Activated CD4-positive, alpha-beta memory T cell treated with anti-CD3 and anti-CD28 coated beads for 36 hours (primary cell): Measurements from ENCODE around the gene SNRPD2. TPM values are rescaled to one million over a fixed set of nuclear protein-coding genes. Genes with fewer than 3 reads are reported as not detected.

Experiments used
- CTCF ChIA-PET: fragments of 350-600 bp; sonication (Branson Sonifier 250); formaldehyde crosslinking; loops from one replicate; lab custom pipeline; 2021; ENCODE audit warnings: antibody characterized with exemption, inconsistent platforms; lab: Charles Lee
- POLR2A ChIA-PET: fragments of 350-600 bp; sonication (Branson Sonifier 250); formaldehyde crosslinking; loops from one replicate; lab custom pipeline; 2021; ENCODE audit warnings: antibody characterized with exemption; lab: Charles Lee
- DNase-seq: peaks from one replicate; pipeline ENCODE4 v3.0.0-alpha.2; 2020
- H3K27ac Mint-ChIP-seq: one replicate; pipeline ENCODE4 v1.8.0; 2021; ENCODE audit warnings: mixed read lengths
- H3K27me3 Mint-ChIP-seq: one replicate; pipeline ENCODE4 v1.8.0; 2021; ENCODE audit warnings: mixed read lengths
- H3K36me3 Mint-ChIP-seq: one replicate; pipeline ENCODE4 v1.8.0; 2021; ENCODE audit warnings: mixed read lengths
- H3K4me1 Mint-ChIP-seq: one replicate; pipeline ENCODE4 v1.8.0; 2021; ENCODE audit warnings: low read depth, mixed read lengths
- H3K4me3 Mint-ChIP-seq: one replicate; pipeline ENCODE4 v1.8.0; 2021; ENCODE audit warnings: mild to moderate bottlenecking, mixed read lengths
- H3K9me3 Mint-ChIP-seq: one replicate; pipeline ENCODE4 v1.8.0; 2021; ENCODE audit warnings: mixed read lengths
- intact Hi-C: fragments of 100-400 bp; cut with micrococcal nuclease; formaldehyde crosslinking; loops from one replicate; pipeline ENCODE4 v1.15.1; 2023
- total RNA-seq, 2 experiments: library from RNA; stranded (reverse); gene quantifications; one replicate each; pipeline ENCODE4 v1.2.3, GENCODE V29; 2021

Gene SNRPD2
- total RNA-seq, 2 experiments from 2014 or later, result 789 TPM

- ChIA-PET CTCF (interaction anchor here (0.8 to 6.8 kb wide), 16 partner anchors 10 to 278 kb away, joined by 3 to 68 read pairs (median 4); partner anchors contain the start of genes FBXO46, QPCTL and SNRPD2), POLR2A (interaction anchor here (0.7 to 4.2 kb wide), 10 partner anchors 13 to 185 kb away, joined by 3 to 31 read pairs (median 3); partner anchors contain the start of genes FBXO46, MYPOP, QPCTL and SIX5)
- DNase-seq, result peak; percentile 99
- Mint-ChIP-seq H3K9me3 (no peaks in the 10 kb centered on the region), H3K4me3 (peak overlapping the region; percentile 96), H3K27ac (peak overlapping the region; percentile 93), H3K27me3 (no peaks in the 10 kb centered on the region), H3K4me1 (peaks cover 39% of the 10 kb centered on the region), H3K36me3 (peaks cover 14% of the 10 kb centered on the region)
- intact Hi-C loops, result loop anchor here (1.0 to 5.0 kb wide), 10 partner anchors 13 to 211 kb away; partner anchors contain the start of genes DMWD, FBXO46, IRF2BP1 and OPA3
Observed at GRCh38 chr19:45717131-45717982, 25.6 kb upstream of the SNRPD2 start.

- Mint-ChIP-seq H3K4me3 (peak overlapping the region; percentile 96), H3K4me1 (peaks cover 35% of the 10 kb centered on the region), H3K27me3 (no peaks in the 10 kb centered on the region), H3K9me3 (no peaks in the 10 kb centered on the region), H3K27ac (peak overlapping the region; percentile 93), H3K36me3 (peaks cover 14% of the 10 kb centered on the region)
- DNase-seq, result peak; percentile 38
- ChIA-PET CTCF (interaction anchor here (0.8 to 6.8 kb wide), 16 partner anchors 9 to 277 kb away, joined by 3 to 68 read pairs (median 4); partner anchors contain the start of genes FBXO46, QPCTL and SNRPD2), POLR2A (interaction anchor here (0.7 to 4.2 kb wide), 10 partner anchors 12 to 186 kb away, joined by 3 to 31 read pairs (median 3); partner anchors contain the start of genes FBXO46, MYPOP, QPCTL and SIX5)
- intact Hi-C loops, result loop anchor here (1.0 to 5.0 kb wide), 10 partner anchors 14 to 210 kb away; partner anchors contain the start of genes DMWD, FBXO46, IRF2BP1 and OPA3
Observed at GRCh38 chr19:45716359-45717130, 24.8 kb upstream of the SNRPD2 start.

DNA sequence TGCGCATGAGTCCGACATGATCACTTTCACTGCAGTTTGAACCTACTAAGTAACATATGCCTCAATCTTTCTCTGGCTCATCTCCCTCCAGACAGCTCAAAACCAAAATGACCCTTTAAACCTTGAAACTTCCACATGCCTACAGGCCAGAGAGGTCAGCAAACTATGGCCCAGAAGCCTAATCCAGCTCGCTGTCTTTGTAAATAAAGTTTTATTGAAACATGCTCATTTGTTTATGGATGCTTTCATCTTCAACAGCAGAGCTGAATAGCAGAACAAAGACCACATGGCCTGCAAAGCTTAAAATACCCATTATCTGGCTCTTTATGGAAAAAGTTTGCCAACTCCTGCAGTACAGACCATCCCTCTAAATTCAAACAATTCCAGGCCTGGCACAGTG is 23.4 kb upstream of the SNRPD2 start:
- peaks cover 37% of the 10 kb centered on the region for H3K4me1 Mint-ChIP-seq
- H3K36me3 Mint-ChIP-seq, result peaks cover 23% of the 10 kb centered on the region
- POLR2A ChIA-PET, result interaction anchor here (4.2 kb wide), 1 partner anchor 23 kb away, joined by 31 read pairs; the partner anchor contains the start of genes QPCTL and SNRPD2
- no peak for DNase-seq
- intact Hi-C loops, result loop anchor here (5.0 kb wide), 1 partner anchor 33 kb away; no protein-coding TSS in a partner anchor
- no peaks in the 10 kb centered on the region for H3K27me3 Mint-ChIP-seq
- H3K4me3 Mint-ChIP-seq, result no peak overlapping the region
- CTCF ChIA-PET, result interaction anchor here (0.7 to 6.8 kb wide), 2 partner anchors 22 to 54 kb away, joined by 8 to 68 read pairs; partner anchors contain the start of genes QPCTL, SIX5 and SNRPD2
- no peaks in the 10 kb centered on the region for H3K9me3 Mint-ChIP-seq
- H3K27ac Mint-ChIP-seq, result no peak overlapping the region

DNA sequence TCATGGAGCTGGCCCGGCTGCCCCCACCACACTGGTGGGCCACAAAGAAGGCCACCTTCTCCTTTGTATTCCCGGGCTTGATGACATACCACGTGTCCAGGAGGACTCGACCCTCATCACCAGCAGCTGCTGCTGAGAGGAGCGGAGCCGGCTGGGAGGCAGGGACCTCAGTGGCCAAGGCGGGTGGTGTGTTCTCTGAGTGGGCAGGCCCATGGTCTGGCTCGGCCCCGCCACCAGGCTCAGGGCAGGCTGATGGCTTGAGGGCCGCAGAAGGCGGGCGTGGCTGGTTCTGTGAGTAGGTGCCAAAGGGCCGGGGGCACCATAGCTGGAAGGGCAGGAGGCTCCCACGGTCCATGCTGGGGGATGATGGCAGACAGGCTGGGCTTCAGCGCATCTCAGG is 21.4 kb upstream of the SNRPD2 start:
- Mint-ChIP-seq H3K36me3 (peaks cover 21% of the 10 kb centered on the region), H3K27ac (no peak overlapping the region), H3K27me3 (no peaks in the 10 kb centered on the region), H3K4me3 (no peak overlapping the region), H3K9me3 (no peaks in the 10 kb centered on the region), H3K4me1 (peaks cover 25% of the 10 kb centered on the region)
- intact Hi-C loops, result no loop called here
- DNase-seq, result no peak
- POLR2A ChIA-PET, result no interaction called here
- CTCF ChIA-PET, result no interaction called here

DNA sequence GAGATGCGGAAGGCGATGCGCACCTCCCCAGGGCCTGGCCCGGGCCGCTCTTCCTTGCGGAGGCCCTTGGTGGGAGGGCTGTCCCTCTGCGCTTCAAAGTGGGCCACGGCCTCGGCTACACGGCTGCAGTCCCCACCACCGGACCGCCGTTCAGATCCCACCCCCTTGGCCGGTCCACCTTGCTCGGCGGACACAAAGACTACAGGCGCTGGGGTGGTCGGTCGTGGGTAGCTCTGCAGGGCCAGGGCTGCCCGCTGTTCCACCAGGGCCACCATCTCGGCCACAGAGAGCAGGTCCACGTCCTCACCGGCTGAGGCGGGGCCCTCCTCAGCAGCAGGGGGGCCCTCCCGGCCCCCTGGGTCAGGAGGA is 20.9 kb upstream of the SNRPD2 start:
- CTCF ChIA-PET, result interaction anchor here (1.0 kb wide), 1 partner anchor 20 kb away, joined by 3 read pairs; the partner anchor contains the start of gene QPCTL
- no peak overlapping the region for H3K27ac Mint-ChIP-seq
- peaks cover 21% of the 10 kb centered on the region for H3K4me1 Mint-ChIP-seq
- H3K9me3 Mint-ChIP-seq, result no peaks in the 10 kb centered on the region
- H3K27me3 Mint-ChIP-seq, result no peaks in the 10 kb centered on the region
- DNase-seq, result no peak
- POLR2A ChIA-PET, result no interaction called here
- intact Hi-C loops, result no loop called here
- no peak overlapping the region for H3K4me3 Mint-ChIP-seq
- peaks cover 21% of the 10 kb centered on the region for H3K36me3 Mint-ChIP-seq

DNA sequence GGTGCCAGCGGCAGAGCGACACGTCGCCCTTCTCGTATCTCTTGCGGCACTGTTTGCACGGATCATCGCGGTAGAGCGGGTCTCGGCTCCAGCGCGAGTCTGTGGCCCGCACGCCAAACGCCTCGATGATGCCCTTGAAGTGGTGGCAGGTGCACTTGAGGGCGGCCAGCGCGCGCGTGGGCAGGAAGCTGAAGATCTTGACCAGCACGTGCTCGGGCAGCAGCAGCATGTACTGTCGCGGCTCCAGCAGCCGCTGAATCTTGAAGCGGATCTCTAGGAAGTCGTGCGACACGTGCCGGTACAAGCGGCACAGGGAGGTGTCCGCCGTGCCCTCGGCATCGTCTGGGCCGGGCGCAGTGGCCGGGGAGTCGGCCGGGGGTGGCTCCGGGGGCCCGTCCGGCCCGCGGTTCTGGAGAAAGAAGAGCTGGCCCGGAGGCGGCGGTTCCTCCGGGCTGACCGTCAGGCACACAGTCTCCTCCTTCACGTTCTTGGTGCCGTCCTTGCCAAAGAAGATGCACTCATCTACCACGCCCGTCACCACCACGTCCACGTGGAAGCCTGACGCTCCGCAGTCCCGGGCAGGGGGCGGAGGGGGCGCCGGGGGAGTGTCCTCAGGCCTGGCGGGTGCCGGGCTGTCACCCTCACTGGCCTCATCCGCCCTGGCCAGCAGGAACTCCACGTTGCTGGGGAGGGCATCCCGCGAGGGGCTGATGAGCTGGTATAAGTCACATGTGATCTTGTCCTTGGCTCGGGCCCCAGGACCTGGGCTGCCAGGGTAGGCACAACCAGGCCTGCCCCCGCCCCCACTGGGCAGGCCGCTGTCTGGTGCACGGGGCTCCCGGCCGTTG is 20.3 kb upstream of the SNRPD2 start:
- POLR2A ChIA-PET, result no interaction called here
- H3K27ac Mint-ChIP-seq, result no peak overlapping the region
- intact Hi-C loops, result no loop called here

DNA sequence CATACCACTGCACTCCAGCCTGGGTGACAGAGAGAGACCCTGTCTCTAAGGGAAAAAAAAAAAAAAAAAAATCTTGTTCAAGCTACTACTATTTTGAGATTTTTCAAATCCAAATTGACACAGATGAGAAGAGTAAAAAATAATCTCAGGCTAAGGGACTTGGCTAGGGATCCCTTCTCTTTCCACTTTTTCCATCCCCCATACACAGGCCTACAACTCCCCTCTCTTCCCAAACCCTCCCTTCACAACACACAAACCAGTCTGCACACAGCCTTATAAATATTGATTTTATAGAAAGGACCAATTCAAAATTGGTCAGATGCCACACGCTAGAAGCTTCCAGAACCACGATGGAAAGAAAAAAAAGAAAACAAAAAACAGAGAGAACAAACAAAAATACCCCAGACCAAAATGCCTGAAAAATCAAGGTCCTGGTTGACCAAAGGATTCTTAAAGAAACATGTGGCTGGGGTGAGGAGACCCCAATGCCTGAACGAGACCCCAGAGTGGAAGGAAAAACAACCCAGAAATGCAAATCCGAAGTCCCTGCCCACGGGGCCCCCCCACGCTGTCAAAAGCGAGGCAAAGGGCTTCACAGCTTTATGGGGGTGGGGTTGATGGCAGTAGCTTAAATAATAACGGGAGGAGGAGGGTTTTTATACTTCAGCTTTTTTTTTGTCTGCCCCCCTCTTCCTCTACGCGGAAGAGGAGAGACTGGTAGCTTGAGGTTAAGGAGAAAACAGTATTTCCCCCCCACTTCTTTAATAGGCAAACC is 18.8 kb upstream of the SNRPD2 start:
- Mint-ChIP-seq H3K36me3 (peaks cover 21% of the 10 kb centered on the region), H3K9me3 (no peaks in the 10 kb centered on the region), H3K27ac (peak overlapping the region; percentile 21), H3K4me1 (peaks cover 11% of the 10 kb centered on the region), H3K4me3 (no peak overlapping the region), H3K27me3 (no peaks in the 10 kb centered on the region)
- no peak for DNase-seq
- POLR2A ChIA-PET, result no interaction called here
- CTCF ChIA-PET, result interaction anchor here (1.2 to 2.6 kb wide), 2 partner anchors 14 to 17 kb away, joined by 4 to 11 read pairs; no protein-coding TSS in a partner anchor
- intact Hi-C loops, result no loop called here

More for the DNA sequence above, 20.3 kb upstream of the SNRPD2 start:
- CTCF ChIA-PET, result interaction anchor here (1.0 to 2.6 kb wide), 2 partner anchors 18 to 20 kb away, joined by 3 to 11 read pairs; partner anchors contain the start of gene QPCTL
- H3K27me3 Mint-ChIP-seq, result no peaks in the 10 kb centered on the region
- H3K9me3 Mint-ChIP-seq, result no peaks in the 10 kb centered on the region
- H3K36me3 Mint-ChIP-seq, result peaks cover 21% of the 10 kb centered on the region
- H3K4me1 Mint-ChIP-seq, result peaks cover 21% of the 10 kb centered on the region
- H3K4me3 Mint-ChIP-seq, result no peak overlapping the region
- no peak for DNase-seq

- CTCF ChIA-PET, result interaction anchor here (3.3 kb wide), 1 partner anchor 12 kb away, joined by 19 read pairs; the partner anchor contains the start of gene QPCTL
- Mint-ChIP-seq H3K4me1 (peaks cover 2% of the 10 kb centered on the region), H3K36me3 (peaks cover 26% of the 10 kb centered on the region), H3K27me3 (no peaks in the 10 kb centered on the region), H3K9me3 (no peaks in the 10 kb centered on the region), H3K27ac (no peak overlapping the region), H3K4me3 (no peak overlapping the region)
- POLR2A ChIA-PET, result interaction anchor here (1.0 kb wide), 1 partner anchor 13 kb away, joined by 3 read pairs; no protein-coding TSS in a partner anchor
- no peak for DNase-seq
- intact Hi-C loops, result no loop called here
Observed at GRCh38 chr19:45705710-45706415, 14.1 kb upstream of the SNRPD2 start.

- Mint-ChIP-seq H3K36me3 (peaks cover 22% of the 10 kb centered on the region), H3K9me3 (no peaks in the 10 kb centered on the region), H3K27me3 (no peaks in the 10 kb centered on the region), H3K4me3 (no peak overlapping the region), H3K4me1 (no peaks in the 10 kb centered on the region), H3K27ac (no peak overlapping the region)
- intact Hi-C loops, result no loop called here
- no peak for DNase-seq
- POLR2A ChIA-PET, result interaction anchor here (1.0 kb wide), 1 partner anchor 12 kb away, joined by 3 read pairs; no protein-coding TSS in a partner anchor
- CTCF ChIA-PET, result interaction anchor here (1.5 to 3.3 kb wide), 3 partner anchors 12 to 25 kb away, joined by 5 to 19 read pairs (median 7); partner anchors contain the start of gene QPCTL
Observed at GRCh38 chr19:45705115-45705514, 13.4 kb upstream of the SNRPD2 start.
